ENCODE results near the gene WFDC2. TPM values are rescaled to one million over a fixed set of nuclear protein-coding genes. Genes with fewer than 3 reads are reported as not detected.

The WFDC2 gene
- total and polyA plus RNA-seq, 2 of the 13 experiments (the other 11 are each of a cell fraction or from before 2014, with no cell fraction given) = 0.33 TPM; not detected in 1

DNA sequence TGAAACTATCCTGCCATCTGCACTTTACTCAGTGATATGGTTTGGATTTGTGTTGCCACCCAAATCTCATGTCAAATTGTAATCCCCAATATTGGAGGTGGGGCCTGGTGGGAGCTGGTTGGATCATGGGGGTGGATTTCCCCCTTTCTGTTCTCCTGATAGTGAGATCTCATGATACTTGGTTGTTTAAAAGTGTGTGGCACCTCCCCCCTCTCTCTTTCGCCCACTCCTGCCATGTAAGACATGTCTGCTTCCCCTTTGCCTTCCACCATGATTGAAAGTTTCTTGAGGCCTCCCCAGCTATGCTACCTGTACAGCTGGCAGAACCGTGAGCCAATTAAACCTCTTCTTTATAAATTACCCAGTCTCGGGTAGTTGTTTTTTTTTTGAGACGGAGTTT is 35.6 kb upstream of the WFDC2 start (continued):
- TF ChIP-seq ZHX2 (IDR thresholded peaks at IDR 0.05; ENCODE audit: low read depth) (no peak), ZHX2 (CRISPR knock-in tag; IDR thresholded peaks at IDR 0.05; ENCODE audit: borderline replicate concordance) (no peak), ZFP82 (CRISPR knock-in tag; IDR thresholded peaks at IDR 0.05; ENCODE audit: borderline replicate concordance) (no peak), YEATS2 (CRISPR knock-in tag; IDR thresholded peaks at IDR 0.05; ENCODE audit: borderline replicate concordance) (no peak)

GRCh38 chr20:45436732-45437485 is 32.6 kb upstream of the WFDC2 start:
- intact Hi-C loops (cut with micrococcal nuclease; ENCODE audit: unreplicated experiment) = loop anchor here (1.0 to 5.0 kb wide), 6 partner anchors 45 to 335 kb away; partner anchors contain the start of gene SYS1
- Histone ChIP-seq H3K9ac (ENCODE audit: insufficient read depth, low read depth, low read length) (peak overlapping the region; percentile 66), H3K4me1 (ENCODE audit: insufficient read depth, low read length) (peaks cover 6% of the 10 kb centered on the region; the same call in 1 of the 2 replicates), H4K20me1 (ENCODE audit: insufficient read depth, low read length) (no peaks in the 10 kb centered on the region), H3K27me3 (ENCODE audit: control insufficient read depth in 1 of 2, insufficient read depth in 2 of 2, low read length in 2 of 2) (no peaks in the 10 kb centered on the region), H3K27ac (ENCODE audit: extremely low read length, insufficient read depth, low read length) (no peak overlapping the region), H3K9me3 (ENCODE audit: low read length) (no peaks in the 10 kb centered on the region), H3K4me3 (replicated peaks in 1 of 3; ENCODE audit: insufficient read depth in 1 of 3, low read depth in 2 of 3, low read length in 3 of 3) (peak overlapping the region; percentile 68 to 82 (median 77)), H3K4me2 (ENCODE audit: low read depth, low read length) (peak overlapping the region; percentile 79), H2AFZ (ENCODE audit: low read length) (peak overlapping the region; percentile 10), H3K79me2 (ENCODE audit: insufficient read depth, low read length) (no peaks in the 10 kb centered on the region), H3K36me3 (replicated peaks in 1 of 2; ENCODE audit: control insufficient read depth in 1 of 2, insufficient read depth in 2 of 2, low read length in 2 of 2) (peaks cover 0 to 7% of the 10 kb centered on the region in 2 experiments; a peak in 2 of 5 replicates)
- DNase-seq (ENCODE audit: low spot score) (peak; percentile 85), ATAC-seq (peak; percentile 99), FAIRE-seq (peak; percentile 78)
- in situ Hi-C loops (cut with HindIII; ENCODE audit: extremely low pct_ligation_motif_present, low pct_unique_long_range_greater_than_20kb) = loop anchor here (5.0 kb wide), 2 partner anchors 65 to 115 kb away; no protein-coding TSS in a partner anchor
- ChIA-PET CTCF (ENCODE audit: low intra/inter-chr PET ratio, low total read pairs) (interaction anchor here (0.7 to 4.5 kb wide), 9 partner anchors 9 to 334 kb away, joined by 3 to 96 read pairs (median 11); partner anchors contain the start of genes RBPJL and SYS1), POLR2A (interaction anchor here (0.6 to 3.4 kb wide), 17 partner anchors 9 to 393 kb away, joined by 3 to 57 read pairs (median 5); partner anchors contain the start of genes PIGT, SDC4 and SYS1)
- WGBS (ENCODE audit: low lambda C conversion rate) = 11% methylated on average over 33 of the region's 33 CpGs
- BruUV-seq (replicated peaks) = no TSS peak
- no peak for TF ChIP-seq NCOA1 (CRISPR knock-in tag; IDR thresholded peaks at IDR 0.05)
- TF ChIP-seq, protein P1, sequence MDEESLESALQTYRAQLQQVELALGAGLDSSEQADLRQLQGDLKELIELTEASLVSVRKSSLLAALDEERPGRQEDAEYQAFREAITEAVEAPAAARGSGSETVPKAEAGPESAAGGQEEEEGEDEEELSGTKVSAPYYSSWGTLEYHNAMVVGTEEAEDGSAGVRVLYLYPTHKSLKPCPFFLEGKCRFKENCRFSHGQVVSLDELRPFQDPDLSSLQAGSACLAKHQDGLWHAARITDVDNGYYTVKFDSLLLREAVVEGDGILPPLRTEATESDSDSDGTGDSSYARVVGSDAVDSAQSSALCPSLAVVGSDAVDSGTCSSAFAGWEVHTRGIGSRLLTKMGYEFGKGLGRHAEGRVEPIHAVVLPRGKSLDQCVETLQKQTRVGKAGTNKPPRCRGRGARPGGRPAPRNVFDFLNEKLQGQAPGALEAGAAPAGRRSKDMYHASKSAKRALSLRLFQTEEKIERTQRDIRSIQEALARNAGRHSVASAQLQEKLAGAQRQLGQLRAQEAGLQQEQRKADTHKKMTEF (CRISPR knock-in tag; IDR thresholded peaks at IDR 0.05) = peak; percentile 82
- peak; percentile 98 for TF ChIP-seq KDM2A (CRISPR knock-in tag; IDR thresholded peaks at IDR 0.05; ENCODE audit: borderline replicate concordance, low read depth)
- peak; percentile 88; the same call in 1 of the 2 replicates for TF ChIP-seq ZNF274 (CRISPR knock-in tag; IDR thresholded peaks at IDR 0.05)
- TF ChIP-seq KDM5B (CRISPR knock-in tag; IDR thresholded peaks at IDR 0.05; ENCODE audit: borderline replicate concordance) = peak; percentile 93
- TF ChIP-seq ZNF33B (CRISPR knock-in tag; IDR thresholded peaks at IDR 0.05) = 0 out of 2 replicates have a peak, but pooled peaks have one; percentile 81
- no peak for TF ChIP-seq ZNF101 (CRISPR knock-in tag; IDR thresholded peaks at IDR 0.05; ENCODE audit: borderline replicate concordance, low read depth)
- peak; percentile 78 for TF ChIP-seq ZNF547 (CRISPR knock-in tag; IDR thresholded peaks at IDR 0.05)
- TF ChIP-seq, protein P2, sequence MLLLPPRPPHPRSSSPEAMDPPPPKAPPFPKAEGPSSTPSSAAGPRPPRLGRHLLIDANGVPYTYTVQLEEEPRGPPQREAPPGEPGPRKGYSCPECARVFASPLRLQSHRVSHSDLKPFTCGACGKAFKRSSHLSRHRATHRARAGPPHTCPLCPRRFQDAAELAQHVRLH (CRISPR knock-in tag; IDR thresholded peaks at IDR 0.05; ENCODE audit: borderline replicate concordance, low read depth) = peak; percentile 95; the same call in 1 of the 2 replicates
- TF ChIP-seq RARG (CRISPR knock-in tag; IDR thresholded peaks at IDR 0.05; ENCODE audit: low read depth) = 0 out of 2 replicates have a peak, but pooled peaks have one; percentile 69

All from HepG2 (cell line).